ENCODE data around the gene RALGAPA2.

The RALGAPA2 gene

DNA sequence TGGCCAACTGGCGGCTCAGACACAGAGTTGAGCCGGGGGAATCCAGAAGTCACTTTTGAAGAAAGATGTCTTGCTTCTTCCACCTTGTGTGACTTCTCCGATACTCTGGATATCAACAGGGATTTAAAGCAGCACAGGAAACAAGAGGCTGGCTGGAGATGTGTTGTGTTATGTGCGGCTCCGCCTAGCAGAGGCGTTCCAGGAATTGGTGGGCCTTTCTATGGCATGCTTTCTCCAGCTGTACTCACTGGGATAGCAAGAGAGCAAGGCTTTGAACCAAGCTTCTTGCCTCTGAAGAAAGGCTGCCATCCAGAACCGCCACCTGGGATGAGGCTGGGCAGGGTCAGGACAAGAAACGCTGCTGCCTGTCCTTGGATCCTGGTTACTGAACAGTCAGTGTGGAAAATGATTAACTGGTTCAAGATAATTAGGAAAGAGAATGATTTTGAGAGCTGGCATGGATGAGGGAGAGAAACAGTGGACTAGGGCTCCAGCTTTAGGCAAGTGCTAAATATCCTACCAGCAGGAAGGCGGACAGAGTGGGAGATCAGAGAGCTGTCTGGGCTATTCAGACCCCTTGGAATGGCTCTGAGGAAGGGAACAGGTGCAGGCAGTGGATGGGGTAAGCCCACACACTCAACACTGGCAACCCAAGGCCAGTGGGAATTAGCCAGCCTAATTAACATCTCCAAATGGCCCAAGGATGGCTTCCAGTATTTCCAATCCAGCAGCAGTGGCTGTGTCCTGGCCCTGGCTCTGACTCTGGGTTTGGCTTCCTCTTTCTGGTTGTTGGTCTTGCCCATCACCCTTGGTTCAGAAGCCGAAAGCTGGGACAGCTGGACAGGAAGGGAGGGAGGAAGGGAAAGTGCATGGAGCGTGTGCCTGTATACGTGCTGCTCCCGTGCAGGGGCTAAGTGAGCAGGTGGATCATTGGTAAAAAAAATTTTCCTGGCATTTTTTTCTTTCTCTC lies 312.6 kb downstream of the RALGAPA2 start:
- no peak for DNase-seq (ENCODE audit: low read depth)

DNA sequence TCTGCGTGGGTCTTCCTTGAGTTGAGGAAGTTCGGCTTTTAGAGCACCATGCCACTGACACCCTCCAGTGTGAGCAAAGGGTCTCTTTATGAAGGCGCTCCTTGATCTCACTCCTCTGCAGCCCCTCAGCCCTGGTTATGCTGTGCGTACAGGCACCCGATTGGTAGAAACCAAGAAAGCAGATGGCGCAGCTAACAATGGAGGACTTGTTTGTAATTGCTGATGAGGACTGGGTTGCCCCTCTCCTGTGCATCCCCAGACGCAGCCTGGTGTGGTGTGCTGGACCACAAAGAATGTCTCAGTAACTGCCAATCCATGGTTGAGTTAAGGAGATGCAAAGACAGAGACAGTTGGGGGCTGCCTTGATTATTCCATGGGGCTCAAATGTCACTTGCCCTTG lies 314.3 kb downstream of the RALGAPA2 start:
- no peak for DNase-seq (ENCODE audit: low read depth)

GRCh38 chr20:20396794-20397193 lies 315.6 kb downstream of the RALGAPA2 start:
- no peak for DNase-seq (ENCODE audit: low read depth)

- DNase-seq (ENCODE audit: low read depth): no peak
Observed at GRCh38 chr20:20395903-20396568, 316.4 kb downstream of the RALGAPA2 start.

GRCh38 chr20:20395087-20395486 lies 317.4 kb downstream of the RALGAPA2 start:
- no peak for DNase-seq (ENCODE audit: low read depth)

- DNase-seq (ENCODE audit: low read depth): no peak
Observed at GRCh38 chr20:20393207-20394120, 319.0 kb downstream of the RALGAPA2 start.

DNA sequence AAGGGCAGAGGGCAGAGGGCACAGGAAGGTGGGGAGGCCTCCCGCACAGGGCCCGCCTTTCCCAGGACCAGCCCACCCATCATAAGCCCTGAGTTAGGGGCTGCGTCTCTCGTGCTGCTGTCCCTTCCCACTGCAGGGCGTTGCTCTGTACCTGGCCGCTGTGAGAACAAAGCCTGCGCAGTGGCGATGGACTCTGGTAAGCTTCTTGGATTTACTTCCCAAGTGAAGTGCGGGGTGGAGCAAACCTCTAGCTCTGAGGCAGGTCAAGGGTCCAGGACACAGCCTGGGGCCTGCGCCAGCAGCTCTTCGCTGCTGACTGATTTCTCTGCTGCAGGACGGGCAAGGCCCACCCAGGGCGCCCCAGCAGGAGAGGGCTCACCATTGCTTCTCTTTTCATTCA lies 320.7 kb downstream of the RALGAPA2 start:
- DNase-seq (ENCODE audit: low read depth): no peak

DNA sequence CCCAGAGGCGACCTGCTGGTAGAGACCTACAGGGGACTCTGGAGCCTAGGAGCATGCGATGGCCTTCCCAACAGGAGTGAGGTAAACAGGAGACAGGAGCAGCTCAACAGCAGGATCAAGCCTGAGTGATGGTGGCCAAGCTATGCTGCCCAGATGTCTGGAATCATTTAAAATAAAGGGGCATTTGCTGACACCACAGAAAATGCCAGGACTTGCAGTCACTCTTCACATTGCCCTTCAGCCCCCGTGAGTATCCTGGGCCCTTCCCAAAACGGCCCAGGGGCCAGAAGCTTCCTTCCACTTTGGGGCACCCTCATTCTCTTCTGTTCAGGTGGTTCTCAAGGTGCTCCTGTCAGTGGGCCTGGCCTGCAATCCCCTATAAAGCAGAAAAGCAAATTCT lies 321.3 kb downstream of the RALGAPA2 start:
- DNase-seq (ENCODE audit: low read depth): no peak

- no peak for DNase-seq (ENCODE audit: low read depth)
Observed at GRCh38 chr20:20390393-20390792, 322.1 kb downstream of the RALGAPA2 start.

- DNase-seq (ENCODE audit: low read depth): no peak
Observed at GRCh38 chr20:20386192-20386591, 326.3 kb downstream of the RALGAPA2 start.

- DNase-seq (ENCODE audit: low read depth): no peak
Observed at GRCh38 chr20:20375862-20376261, 336.6 kb downstream of the RALGAPA2 start.

DNA sequence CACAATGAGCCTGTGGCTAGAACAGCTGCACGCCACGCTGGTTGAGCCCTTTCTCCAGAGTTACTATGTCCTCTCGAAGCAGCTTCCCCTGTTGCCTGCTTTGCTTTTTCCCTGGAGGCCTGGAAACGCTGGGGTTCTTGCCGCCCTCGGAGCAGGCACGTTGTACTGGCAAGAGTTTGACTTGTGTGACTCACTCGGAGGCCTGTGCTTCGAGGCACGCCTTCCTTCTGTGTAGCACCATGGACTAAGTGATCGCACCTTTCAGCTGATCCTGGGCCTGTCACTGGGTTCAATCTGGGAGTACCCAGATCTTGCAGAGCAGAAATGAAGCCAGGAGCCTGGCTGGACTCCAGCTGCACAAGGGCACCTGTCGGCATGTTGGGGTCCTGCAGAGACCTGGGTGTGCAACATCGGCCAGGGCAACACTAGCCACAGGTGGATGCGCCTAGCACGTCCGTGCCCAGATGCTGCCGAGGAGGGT lies 339.3 kb downstream of the RALGAPA2 start:
- no peak for DNase-seq (ENCODE audit: low read depth)

- no peak for DNase-seq (ENCODE audit: low read depth)
Observed at GRCh38 chr20:20371681-20372080, 340.8 kb downstream of the RALGAPA2 start.

GRCh38 chr20:20371083-20371482 lies 341.4 kb downstream of the RALGAPA2 start:
- no peak for DNase-seq (ENCODE audit: low read depth)

DNA sequence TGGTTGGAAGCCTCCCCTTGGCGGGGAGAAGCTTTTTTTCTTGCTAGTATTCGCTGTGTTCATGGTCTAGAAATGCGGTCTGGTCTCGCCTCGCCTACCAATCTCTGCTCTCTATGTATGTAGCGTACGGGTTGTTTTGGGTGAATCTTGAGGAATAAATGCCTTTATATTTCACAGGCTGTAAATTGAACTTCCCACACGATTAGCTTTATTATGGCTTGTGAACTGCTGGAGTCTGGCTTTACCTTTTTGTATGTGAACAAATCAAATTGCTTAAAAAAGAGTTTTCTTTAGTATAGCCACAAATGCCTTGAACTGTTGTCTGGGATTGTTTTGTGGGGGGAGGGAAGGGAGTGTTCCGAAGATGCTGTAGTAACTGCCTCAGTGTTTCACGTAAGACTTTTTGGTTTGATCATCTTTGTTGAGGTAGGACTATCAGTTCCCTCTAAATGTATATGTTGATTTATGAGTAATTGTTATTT lies 342.3 kb downstream of the RALGAPA2 start:
- no peak for DNase-seq (ENCODE audit: low read depth)

DNA sequence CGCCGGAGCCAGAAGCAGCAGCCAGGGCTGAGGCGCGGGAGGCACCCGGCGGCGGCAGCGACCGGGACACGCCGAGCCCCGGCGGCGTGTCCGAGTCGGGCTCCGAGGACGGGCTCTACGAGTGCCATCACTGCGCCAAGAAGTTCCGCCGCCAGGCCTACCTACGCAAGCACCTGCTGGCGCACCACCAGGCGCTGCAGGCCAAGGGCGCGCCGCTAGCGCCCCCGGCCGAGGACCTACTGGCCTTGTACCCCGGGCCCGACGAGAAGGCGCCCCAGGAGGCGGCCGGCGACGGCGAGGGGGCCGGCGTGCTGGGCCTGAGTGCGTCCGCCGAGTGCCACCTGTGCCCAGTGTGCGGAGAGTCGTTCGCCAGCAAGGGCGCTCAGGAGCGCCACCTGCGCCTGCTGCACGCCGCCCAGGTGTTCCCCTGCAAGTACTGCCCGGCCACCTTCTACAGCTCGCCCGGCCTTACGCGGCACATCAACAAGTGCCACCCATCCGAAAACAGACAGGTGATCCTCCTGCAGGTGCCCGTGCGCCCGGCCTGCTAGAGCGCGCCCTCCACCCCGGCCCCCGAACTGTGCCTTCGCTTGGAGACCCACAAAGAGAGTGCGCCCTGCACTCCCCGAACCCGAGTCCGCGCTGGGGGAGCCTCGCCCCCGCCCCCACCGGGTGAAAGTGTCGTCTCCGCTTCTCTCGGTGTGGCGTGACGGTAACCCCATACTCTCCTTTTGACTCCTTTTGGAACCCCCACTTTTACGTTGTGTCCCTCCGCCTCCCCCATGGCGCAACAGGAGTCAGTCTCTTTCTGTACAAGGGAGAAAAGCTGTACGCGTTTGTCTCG lies 343.0 kb downstream of the RALGAPA2 start:
- DNase-seq (ENCODE audit: low read depth): no peak

DNA sequence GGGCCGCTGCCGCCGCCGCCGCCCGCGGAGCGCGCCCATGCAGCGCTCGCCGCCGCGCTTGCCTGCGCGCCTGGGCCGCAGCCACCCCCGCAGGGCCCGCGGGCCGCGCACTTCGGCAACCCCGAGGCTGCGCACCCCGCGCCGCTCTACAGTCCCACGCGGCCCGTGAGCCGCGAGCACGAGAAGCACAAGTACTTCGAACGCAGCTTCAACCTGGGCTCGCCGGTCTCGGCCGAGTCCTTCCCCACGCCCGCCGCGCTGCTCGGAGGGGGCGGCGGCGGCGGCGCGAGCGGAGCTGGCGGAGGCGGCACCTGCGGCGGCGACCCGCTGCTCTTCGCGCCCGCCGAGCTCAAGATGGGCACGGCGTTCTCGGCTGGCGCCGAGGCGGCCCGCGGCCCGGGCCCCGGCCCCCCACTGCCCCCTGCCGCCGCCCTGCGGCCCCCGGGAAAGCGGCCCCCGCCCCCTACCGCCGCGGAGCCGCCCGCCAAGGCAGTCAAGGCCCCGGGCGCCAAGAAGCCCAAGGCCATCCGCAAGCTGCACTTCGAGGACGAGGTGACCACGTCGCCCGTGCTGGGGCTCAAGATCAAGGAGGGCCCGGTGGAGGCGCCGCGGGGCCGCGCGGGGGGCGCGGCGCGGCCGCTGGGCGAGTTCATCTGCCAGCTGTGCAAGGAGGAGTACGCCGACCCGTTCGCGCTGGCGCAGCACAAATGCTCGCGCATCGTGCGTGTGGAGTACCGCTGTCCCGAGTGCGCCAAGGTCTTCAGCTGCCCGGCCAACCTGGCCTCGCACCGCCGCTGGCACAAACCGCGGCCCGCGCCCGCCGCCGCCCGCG lies 343.8 kb downstream of the RALGAPA2 start:
- no peak for DNase-seq (ENCODE audit: low read depth)

DNA sequence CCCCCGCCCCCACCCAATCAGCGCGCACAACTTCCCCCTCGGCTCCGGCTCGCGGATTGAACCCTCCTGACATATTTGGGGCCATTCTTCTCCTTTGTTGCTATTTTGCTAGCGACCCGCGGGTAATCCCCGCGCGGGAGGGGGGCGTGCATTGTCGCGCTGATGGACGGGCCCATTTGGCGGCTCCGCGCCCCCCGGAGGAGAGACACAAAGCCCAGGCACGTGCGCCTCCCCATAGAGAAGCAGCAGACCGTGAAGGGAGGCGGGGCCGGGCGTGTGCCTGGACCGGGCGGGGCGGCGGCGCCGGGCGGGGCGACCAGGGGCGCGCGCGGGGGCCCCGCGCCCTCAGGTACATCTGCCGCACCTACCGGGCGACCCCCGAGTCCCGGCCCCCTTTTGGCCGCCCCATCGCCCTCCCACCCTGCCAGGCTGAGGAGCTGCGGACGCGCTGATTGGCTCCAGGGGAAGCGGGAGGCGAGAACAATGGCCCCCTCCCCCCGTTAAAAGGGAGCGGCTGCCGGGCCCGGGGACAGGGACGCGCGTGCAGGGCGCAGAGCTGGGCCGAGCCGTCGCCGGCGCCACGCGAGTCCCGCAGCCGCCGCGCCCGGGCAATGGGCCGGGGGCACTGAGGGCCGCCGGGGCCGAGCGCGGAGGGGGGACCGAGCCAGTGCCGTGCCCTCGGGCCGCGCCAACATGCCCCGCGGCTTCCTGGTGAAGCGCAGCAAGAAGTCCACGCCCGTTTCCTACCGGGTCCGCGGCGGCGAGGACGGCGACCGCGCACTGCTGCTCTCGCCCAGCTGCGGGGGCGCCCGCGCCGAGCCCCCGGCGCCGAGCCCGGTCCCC lies 344.6 kb downstream of the RALGAPA2 start, which contains the start of gene INSM1:
Gene INSM1, plus strand, starts transcription at position 530 of the 843 bp plus-strand sequence. Its CDS starts 164 bp downstream, at position 694.
- no peak for DNase-seq (ENCODE audit: low read depth)

Measured in stimulated activated CD8-positive, alpha-beta memory T cell treated with anti-CD3 and anti-CD28 coated beads, Interleukin-7, amount 100 ng/mL, for 24 hours (primary cell).